ENCODE measurements around the gene CD7. TPM values are rescaled to one million over a fixed set of nuclear protein-coding genes. Genes with fewer than 3 reads are reported as not detected.
A peak's percentile ranks its signal among the peaks of the same experiment; 100 is the strongest.

The CD7 gene
- total and polyA plus RNA-seq, 4 donors, result 0.33 to 3.4 (median 1.7) TPM

- Histone ChIP-seq H3K4me3 (ENCODE audit: low read length in 2 of 2) (no peak overlapping the region), H3K4me1 (ENCODE audit: control insufficient read depth in 1 of 2, insufficient read depth in 2 of 2, low read length in 2 of 2) (no peaks in the 10 kb centered on the region), H3K36me3 (ENCODE audit: control insufficient read depth in 1 of 2, insufficient read depth in 2 of 2, low read length in 1 of 2) (no peaks in the 10 kb centered on the region), H3K27ac (ENCODE audit: low read depth in 1 of 2, low read length in 2 of 2) (no peak overlapping the region), H3K27me3 (ENCODE audit: control insufficient read depth in 1 of 2, insufficient read depth in 2 of 2, low read length in 1 of 2) (no peaks in the 10 kb centered on the region), H3K9me3 (ENCODE audit: control insufficient read depth, low read length) (no peaks in the 10 kb centered on the region)
- peak; percentile 89 to 95 for DNase-seq
- WGBS, 2 donors, result 73 to 76% methylated on average over 19 of the region's 19 CpGs
- peak; percentile 4 for ATAC-seq (ENCODE audit: low FRiP score)
- intact Hi-C loops (cut with DNase I), result no loop called here
These were observed 20.1 kb downstream of the CD7 start for GRCh38 chr17:82297280-82297713.

DNA sequence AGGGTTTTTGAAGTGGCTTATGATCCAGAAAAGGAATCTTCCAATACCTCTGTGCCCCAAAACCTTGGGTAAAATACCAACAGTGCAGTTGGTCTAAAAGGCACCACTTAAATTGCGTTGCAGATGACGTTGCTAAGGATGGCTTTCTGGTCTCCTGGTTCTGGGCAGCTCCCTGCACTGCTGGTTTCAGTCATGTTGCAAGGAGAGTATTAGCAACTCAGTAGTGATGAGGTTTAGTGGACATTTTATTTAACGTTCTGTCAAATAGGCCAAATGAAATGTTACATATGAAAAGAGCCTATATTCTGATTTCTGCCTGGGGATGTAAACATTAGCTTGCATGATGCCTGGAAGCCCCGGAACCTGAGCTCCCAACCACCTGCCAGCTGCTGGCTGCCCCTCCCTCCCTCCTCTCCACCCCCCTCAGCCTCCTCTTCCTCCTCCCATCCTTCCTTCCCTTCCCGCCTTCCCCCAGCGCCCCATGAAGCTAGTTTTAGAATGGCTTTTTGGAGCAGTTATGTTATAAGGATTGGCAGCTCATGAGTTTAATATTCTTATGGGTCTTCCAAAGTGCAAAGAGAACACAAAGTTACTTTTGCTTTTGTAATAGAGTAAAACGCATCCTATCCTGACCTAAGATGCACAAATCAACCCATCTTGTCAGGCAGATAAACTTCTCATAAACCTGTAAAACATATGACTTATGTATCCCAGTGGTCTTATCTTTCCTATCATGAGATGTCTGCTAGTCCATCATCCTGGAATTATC, 20.7 kb downstream of the CD7 start:
- intact Hi-C loops (cut with DNase I), result no loop called here
- Histone ChIP-seq H3K36me3 (ENCODE audit: control insufficient read depth in 1 of 2, insufficient read depth in 2 of 2, low read length in 1 of 2) (no peaks in the 10 kb centered on the region), H3K4me1 (ENCODE audit: control insufficient read depth in 1 of 2, insufficient read depth in 2 of 2, low read length in 2 of 2) (no peaks in the 10 kb centered on the region), H3K9me3 (ENCODE audit: control insufficient read depth, low read length) (no peaks in the 10 kb centered on the region), H3K27me3 (ENCODE audit: control insufficient read depth in 1 of 2, insufficient read depth in 2 of 2, low read length in 1 of 2) (no peaks in the 10 kb centered on the region), H3K27ac (ENCODE audit: low read depth in 1 of 2, low read length in 2 of 2) (no peak overlapping the region), H3K4me3 (ENCODE audit: low read length in 2 of 2) (no peak overlapping the region)
- 52 to 54% methylated on average over 7 of the region's 7 CpGs for WGBS, 2 donors
- ATAC-seq (ENCODE audit: low FRiP score), result no peak
- DNase-seq, result no peak

DNA sequence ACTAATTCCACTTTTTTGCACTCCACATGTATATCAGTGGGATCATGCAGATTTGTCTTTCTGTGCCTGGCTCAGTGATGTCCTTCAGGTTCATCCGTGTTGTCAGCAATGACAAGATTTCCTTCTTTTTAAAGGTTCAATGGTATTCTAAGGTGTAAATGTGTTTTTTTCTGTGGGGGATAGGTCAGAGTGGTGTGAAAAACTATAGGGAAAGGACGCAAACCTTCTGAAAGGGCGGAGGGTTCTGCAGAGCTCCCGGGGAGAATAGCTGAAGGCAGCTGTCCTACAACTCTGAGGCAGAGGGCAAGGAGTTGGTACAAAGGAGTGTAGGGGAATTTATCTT, 22.0 kb downstream of the CD7 start:
- no peak overlapping the region for H3K27ac ChIP-seq (ENCODE audit: low read depth in 1 of 2, low read length in 2 of 2)
- intact Hi-C loops (cut with DNase I), result no loop called here
- 59 to 60% methylated on average over 4 of the region's 4 CpGs for WGBS, 2 donors
- no peak overlapping the region for H3K4me3 ChIP-seq (ENCODE audit: low read length in 2 of 2)
- H3K9me3 ChIP-seq (ENCODE audit: control insufficient read depth, low read length), result no peaks in the 10 kb centered on the region
- no peak for ATAC-seq (ENCODE audit: low FRiP score)
- H3K27me3 ChIP-seq (ENCODE audit: control insufficient read depth in 1 of 2, insufficient read depth in 2 of 2, low read length in 1 of 2), result no peaks in the 10 kb centered on the region
- no peaks in the 10 kb centered on the region for H3K4me1 ChIP-seq (ENCODE audit: control insufficient read depth in 1 of 2, insufficient read depth in 2 of 2, low read length in 2 of 2)
- no peaks in the 10 kb centered on the region for H3K36me3 ChIP-seq (ENCODE audit: control insufficient read depth in 1 of 2, insufficient read depth in 2 of 2, low read length in 1 of 2)
- no peak for DNase-seq

- 86 to 87% methylated on average over 15 of the region's 15 CpGs for WGBS, 2 donors
- no peak overlapping the region for H3K4me3 ChIP-seq (ENCODE audit: low read length in 2 of 2)
- no peak overlapping the region for H3K27ac ChIP-seq (ENCODE audit: low read depth in 1 of 2, low read length in 2 of 2)
- no peak for ATAC-seq (ENCODE audit: low FRiP score)
- no peaks in the 10 kb centered on the region for H3K27me3 ChIP-seq (ENCODE audit: control insufficient read depth in 1 of 2, insufficient read depth in 2 of 2, low read length in 1 of 2)
- DNase-seq, result no peak
- no peaks in the 10 kb centered on the region for H3K9me3 ChIP-seq (ENCODE audit: control insufficient read depth, low read length)
- H3K36me3 ChIP-seq (ENCODE audit: control insufficient read depth in 1 of 2, insufficient read depth in 2 of 2, low read length in 1 of 2), result no peaks in the 10 kb centered on the region
- intact Hi-C loops (cut with DNase I), result no loop called here
- H3K4me1 ChIP-seq (ENCODE audit: control insufficient read depth in 1 of 2, insufficient read depth in 2 of 2, low read length in 2 of 2), result no peaks in the 10 kb centered on the region
These were observed 23.2 kb downstream of the CD7 start for GRCh38 chr17:82294064-82294773.

DNA sequence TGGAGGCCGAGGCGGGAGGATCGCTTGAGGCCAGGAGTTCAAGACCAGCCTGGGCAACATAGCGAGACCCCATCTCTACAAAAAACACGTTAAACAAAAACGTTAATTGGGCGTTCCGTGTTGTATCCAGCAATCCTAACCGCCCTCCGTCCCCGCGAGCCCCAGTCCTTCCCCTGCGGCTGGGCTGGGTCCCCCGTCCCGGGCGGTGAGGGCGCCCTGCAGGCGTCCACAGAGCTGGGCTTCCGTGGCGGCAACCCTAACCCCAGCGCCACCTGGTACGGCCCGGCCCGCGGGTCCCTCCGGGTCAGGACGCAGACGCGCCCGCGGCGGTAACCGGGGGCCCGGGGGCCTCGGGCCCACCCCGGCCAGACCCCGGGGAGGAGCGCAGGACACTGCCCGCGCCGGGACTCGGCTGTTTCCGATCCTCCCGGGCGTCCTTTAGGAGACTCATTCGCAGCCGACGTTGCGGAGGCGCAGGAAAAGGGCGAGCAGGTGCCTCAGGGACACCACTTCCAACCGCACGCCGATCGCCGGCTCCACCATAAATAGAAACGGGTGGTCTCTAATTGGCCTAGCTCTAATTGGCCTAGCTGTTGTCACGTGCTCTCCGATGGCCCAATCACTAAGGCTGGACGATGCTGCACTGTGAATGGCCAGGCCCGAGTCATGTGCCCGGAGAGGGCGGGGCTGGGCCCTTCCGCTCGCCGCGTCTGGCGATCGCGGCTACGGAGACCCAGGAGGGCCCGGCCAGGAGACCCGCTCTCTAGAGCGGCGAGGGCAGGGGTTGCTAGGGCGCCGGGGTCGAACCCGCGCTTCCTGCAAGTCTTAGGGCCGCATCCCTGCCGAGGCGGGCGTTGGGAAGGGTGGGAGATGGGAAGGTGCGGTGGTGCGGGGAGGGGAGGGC, 24.9 kb downstream of the CD7 start:
- Histone ChIP-seq H3K4me1 (ENCODE audit: control insufficient read depth in 1 of 2, insufficient read depth in 2 of 2, low read length in 2 of 2) (no peaks in the 10 kb centered on the region), H3K4me3 (ENCODE audit: low read length in 2 of 2) (peak overlapping the region; percentile 46 to 78), H3K9me3 (ENCODE audit: control insufficient read depth, low read length) (no peaks in the 10 kb centered on the region), H3K27ac (ENCODE audit: low read depth in 1 of 2, low read length in 2 of 2) (peak overlapping the region; percentile 82 to 96), H3K27me3 (ENCODE audit: control insufficient read depth in 1 of 2, insufficient read depth in 2 of 2, low read length in 1 of 2) (no peaks in the 10 kb centered on the region), H3K36me3 (ENCODE audit: control insufficient read depth in 1 of 2, insufficient read depth in 2 of 2, low read length in 1 of 2) (no peaks in the 10 kb centered on the region)
- DNase-seq (peak; percentile 97 to 98), ATAC-seq (ENCODE audit: low FRiP score) (peak; percentile 97)
- intact Hi-C loops (cut with DNase I), result no loop called here
- WGBS, 2 donors, result 4% methylated on average over 75 to 86 of the region's 86 CpGs

GRCh38 chr17:82291582-82292250, 25.7 kb downstream of the CD7 start:
- Histone ChIP-seq H3K36me3 (ENCODE audit: control insufficient read depth in 1 of 2, insufficient read depth in 2 of 2, low read length in 1 of 2) (no peaks in the 10 kb centered on the region), H3K27ac (ENCODE audit: low read depth in 1 of 2, low read length in 2 of 2) (no peak overlapping the region), H3K4me1 (ENCODE audit: control insufficient read depth in 1 of 2, insufficient read depth in 2 of 2, low read length in 2 of 2) (no peaks in the 10 kb centered on the region), H3K4me3 (ENCODE audit: low read length in 2 of 2) (peak overlapping the region in 1 of 2 donors; percentile 41), H3K9me3 (ENCODE audit: control insufficient read depth, low read length) (no peaks in the 10 kb centered on the region), H3K27me3 (ENCODE audit: control insufficient read depth in 1 of 2, insufficient read depth in 2 of 2, low read length in 1 of 2) (no peaks in the 10 kb centered on the region)
- intact Hi-C loops (cut with DNase I), result no loop called here
- DNase-seq (no peak), ATAC-seq (ENCODE audit: low FRiP score) (no peak)
- WGBS, 2 donors, result 89% methylated on average over 19 of the region's 19 CpGs

DNA sequence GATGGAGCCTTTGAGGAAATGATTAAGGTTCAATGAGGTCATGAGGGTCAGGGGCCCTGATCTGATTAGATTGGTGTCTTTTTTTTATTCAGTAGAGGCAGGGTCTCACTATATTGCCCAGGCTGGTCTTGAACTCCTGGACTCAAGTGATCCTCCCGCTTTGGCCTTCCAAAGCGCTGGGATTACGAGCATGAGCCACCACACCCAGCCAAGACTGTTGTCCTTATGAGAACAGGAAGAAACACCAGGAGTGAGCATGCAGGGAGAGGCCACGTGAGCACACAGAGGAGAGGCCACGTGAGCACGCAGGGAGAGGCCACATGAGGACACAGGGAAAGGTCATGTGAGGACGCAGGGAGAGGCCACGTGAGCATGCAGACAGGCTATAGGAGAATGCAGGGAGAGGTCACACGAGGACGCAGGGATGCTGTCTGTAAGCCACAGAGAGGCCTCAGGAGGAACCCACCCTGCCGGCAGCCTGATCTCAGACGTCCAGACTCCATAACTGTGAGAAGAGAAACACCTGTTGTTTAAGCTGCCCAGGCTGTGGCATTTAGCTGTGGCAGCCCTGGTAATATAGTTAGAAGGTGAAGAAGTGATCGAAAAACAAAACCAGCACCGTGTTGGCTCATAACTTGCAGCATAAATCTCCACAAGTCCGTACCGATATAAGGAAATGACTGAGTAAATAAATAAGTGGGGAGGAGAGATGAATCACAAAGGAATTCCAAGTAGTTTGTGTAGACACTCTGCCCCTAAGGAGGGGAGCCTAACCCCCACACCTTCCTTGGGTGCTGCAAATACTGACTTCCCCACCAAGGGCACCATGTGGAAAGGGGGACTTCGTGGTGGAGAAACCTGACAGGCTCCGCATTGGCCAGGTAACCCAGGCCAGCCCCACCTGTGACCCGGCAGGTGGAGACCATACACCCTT, 29.3 kb downstream of the CD7 start:
- Histone ChIP-seq H3K27ac (ENCODE audit: low read depth in 1 of 2, low read length in 2 of 2) (no peak overlapping the region), H3K27me3 (ENCODE audit: control insufficient read depth in 1 of 2, insufficient read depth in 2 of 2, low read length in 1 of 2) (no peaks in the 10 kb centered on the region), H3K4me1 (ENCODE audit: control insufficient read depth in 1 of 2, insufficient read depth in 2 of 2, low read length in 2 of 2) (no peaks in the 10 kb centered on the region), H3K9me3 (ENCODE audit: control insufficient read depth, low read length) (no peaks in the 10 kb centered on the region), H3K4me3 (ENCODE audit: low read length in 2 of 2) (no peak overlapping the region), H3K36me3 (ENCODE audit: control insufficient read depth in 1 of 2, insufficient read depth in 2 of 2, low read length in 1 of 2) (no peaks in the 10 kb centered on the region)
- intact Hi-C loops (cut with DNase I), result no loop called here
- no peak for ATAC-seq (ENCODE audit: low FRiP score)
- 79% methylated on average over 19 of the region's 19 CpGs for WGBS, 2 donors
- DNase-seq, result peak in 1 of 2 donors; percentile 73

Data from aorta (tissue), 5 donors.